CD4-positive, CD25-positive, alpha-beta regulatory T cell (primary cell): ENCODE data around the gene C11orf91. TPM values are rescaled to one million over a fixed set of nuclear protein-coding genes. Genes with fewer than 3 reads are reported as not detected.
"Not testable (repeated sequence)": the region's sequence is repeated elsewhere in the genome, so short reads cannot be mapped to it uniquely, and the experiment has no call there.

Experiments
- ATAC-seq, 2 donors: fragments of 150-1000 bp; cut with Tn5 transposase; one replicate each; pipeline ENCODE4 v1.10.0; 2021; ENCODE audit warnings: low read depth in 2 of 2, moderate number of reproducible peaks in 2 of 2, moderate library complexity in 1 of 2
- DNase-seq, 3 donors: peaks; one replicate each; pipeline versions ENCODE4 v3.0.0 to v3.0.0-alpha.2; 2012 to 2022; ENCODE audit warnings: mixed read lengths in 1 of 3
- H3K27ac ChIP-seq: one replicate; pipeline ENCODE4 v1.7.0; 2013; ENCODE audit warnings: mild to moderate bottlenecking, low read length; ENCODE audit not compliant: insufficient read depth, poor library complexity, severe bottlenecking
- H3K27me3 ChIP-seq: one replicate; pipeline ENCODE4 v1.7.0; 2013; ENCODE audit warnings: low read length; ENCODE audit not compliant: control insufficient read depth, insufficient read depth
- H3K36me3 ChIP-seq: one replicate; pipeline ENCODE4 v1.7.0; 2013; ENCODE audit warnings: mild to moderate bottlenecking, low read length, moderate library complexity; ENCODE audit not compliant: control insufficient read depth, insufficient read depth
- H3K4me1 ChIP-seq: 2 replicates; pipeline ENCODE4 v1.7.0; 2013; ENCODE audit warnings: mild to moderate bottlenecking, low read length; ENCODE audit not compliant: insufficient read depth, control insufficient read depth, poor library complexity, severe bottlenecking
- H3K4me3 ChIP-seq: one replicate; pipeline ENCODE4 v1.7.0; 2013; ENCODE audit warnings: low read depth, mild to moderate bottlenecking, low read length, moderate library complexity
- H3K9me3 ChIP-seq, 2 experiments: 1 replicate in 1 of 2; 2 replicates in 1 of 2; pipeline ENCODE4 v1.7.0; 2013; ENCODE audit warnings: low read length in 2 of 2, mild to moderate bottlenecking in 1 of 2, moderate library complexity in 1 of 2; ENCODE audit not compliant: control insufficient read depth in 2 of 2
- H3K27ac Mint-ChIP-seq, 3 donors: one replicate each; pipeline ENCODE4 v1.8.0; 2020 to 2022; ENCODE audit warnings: mild to moderate bottlenecking in 3 of 3, mixed read lengths in 3 of 3, moderate library complexity in 2 of 3
- H3K27me3 Mint-ChIP-seq: one replicate; pipeline ENCODE4 v1.8.0; 2022; ENCODE audit warnings: mild to moderate bottlenecking, mixed read lengths
- H3K36me3 Mint-ChIP-seq: one replicate; pipeline ENCODE4 v1.8.0; 2020; ENCODE audit warnings: mixed read lengths
- H3K4me1 Mint-ChIP-seq, 4 donors: one replicate each; pipeline ENCODE4 v1.8.0; 2020 to 2022; ENCODE audit warnings: mixed read lengths in 4 of 4, mild to moderate bottlenecking in 1 of 4
- H3K4me3 Mint-ChIP-seq, 4 donors: one replicate each; pipeline ENCODE4 v1.8.0; 2020 to 2022; ENCODE audit warnings: mild to moderate bottlenecking in 4 of 4, mixed read lengths in 4 of 4, moderate library complexity in 3 of 4
- H3K9me3 Mint-ChIP-seq, 7 donors: one replicate each; pipeline ENCODE4 v1.8.0; 2020 to 2022; ENCODE audit warnings: mixed read lengths in 7 of 7, mild to moderate bottlenecking in 3 of 7, moderate library complexity in 2 of 7
- polyA plus RNA-seq, 4 donors: library from polyadenylated mRNA; unstranded; fragments of 300-500 nt; fragmentation: Illumina TruSeq; gene quantifications; one replicate each; pipeline ENCODE4 v1.2.3, GENCODE V29; 2021
- total RNA-seq: library from RNA; stranded (reverse); gene quantifications from one replicate; pipeline ENCODE4 v1.2.3, GENCODE V29; 2022

C11orf91 gene
- total and polyA plus RNA-seq, 5 donors from 2014 or later = not detected

DNA sequence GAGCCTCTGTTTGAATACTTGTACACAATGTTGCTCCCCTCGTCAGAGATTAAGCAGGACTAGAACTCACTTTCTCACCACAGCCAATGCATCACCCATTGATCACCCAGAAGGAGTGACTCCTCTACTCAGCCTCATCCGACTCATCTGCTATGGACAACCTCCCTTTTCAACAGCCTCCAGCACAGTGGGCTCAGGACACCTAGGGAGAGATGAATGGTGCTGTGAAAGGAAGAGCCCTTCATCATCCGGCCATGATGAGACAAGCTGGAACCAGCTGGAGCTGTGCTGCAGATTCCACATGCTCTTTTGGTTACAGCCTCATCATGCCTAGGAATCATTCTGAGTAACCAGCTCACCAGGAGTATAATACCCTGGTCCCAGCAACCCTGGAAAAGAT lies 15.5 kb downstream of the C11orf91 start:
- Mint-ChIP-seq H3K9me3 (peaks cover 0 to 5% (median 0%) of the 10 kb centered on the region in 7 donors), H3K27ac (no peak overlapping the region), H3K36me3 (no peaks in the 10 kb centered on the region), H3K27me3 (peaks cover 24% of the 10 kb centered on the region), H3K4me3 (no peak overlapping the region), H3K4me1 (no peaks in the 10 kb centered on the region)
- no peaks in the 10 kb centered on the region for H3K9me3 ChIP-seq
- no peaks in the 10 kb centered on the region for H3K36me3 ChIP-seq
- DNase-seq (no peak), ATAC-seq (no peak)
- peaks cover 19% of the 10 kb centered on the region for H3K27me3 ChIP-seq
- no peak overlapping the region for H3K27ac ChIP-seq
- H3K4me1 ChIP-seq = no peaks in the 10 kb centered on the region
- no peak overlapping the region for H3K4me3 ChIP-seq

DNA sequence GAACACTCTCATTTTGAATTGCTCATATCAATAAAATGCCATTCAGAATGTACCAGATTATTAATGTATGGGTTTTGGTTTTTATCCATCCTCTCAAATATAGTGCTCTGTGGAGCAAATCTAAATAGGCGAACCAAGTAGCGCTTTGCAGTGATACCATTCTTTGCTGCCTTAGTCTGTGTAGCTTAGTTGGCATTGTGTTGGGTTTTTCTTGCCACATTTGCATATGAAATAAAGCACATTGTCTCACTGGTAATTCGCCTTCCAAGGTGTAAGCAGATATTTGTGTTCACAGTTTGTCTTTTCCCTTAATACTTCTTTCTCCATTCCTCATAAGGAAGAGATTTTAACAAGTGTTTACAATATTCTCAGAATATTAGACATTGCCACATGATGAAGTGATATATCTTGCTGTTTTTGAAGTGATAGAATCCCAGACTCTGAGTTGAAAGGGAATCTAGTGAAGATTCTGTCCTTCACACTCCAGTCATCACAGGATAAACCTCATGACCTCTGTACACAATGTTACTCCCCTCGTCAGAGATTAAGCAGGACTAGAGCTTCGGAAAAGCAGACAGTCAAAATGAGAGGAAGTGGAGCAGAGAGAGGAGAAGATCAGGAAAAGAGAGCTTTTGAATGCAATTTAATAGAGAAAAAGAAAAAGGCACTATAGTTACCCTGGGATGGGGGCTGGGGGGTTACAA lies 16.5 kb downstream of the C11orf91 start:
- Mint-ChIP-seq H3K27ac (no peak overlapping the region), H3K4me3 (no peak overlapping the region), H3K9me3 (peaks cover 0 to 5% (median 0%) of the 10 kb centered on the region in 7 donors), H3K4me1 (no peaks in the 10 kb centered on the region), H3K27me3 (peaks cover 24% of the 10 kb centered on the region), H3K36me3 (no peaks in the 10 kb centered on the region)
- Histone ChIP-seq H3K4me1 (no peaks in the 10 kb centered on the region), H3K9me3 (no peaks in the 10 kb centered on the region), H3K4me3 (no peak overlapping the region), H3K27ac (no peak overlapping the region), H3K36me3 (no peaks in the 10 kb centered on the region), H3K27me3 (peaks cover 21% of the 10 kb centered on the region)
- ATAC-seq (no peak), DNase-seq (no peak)

GRCh38 chr11:33682446-33682845 lies 18.2 kb downstream of the C11orf91 start:
- no peak for DNase-seq
- Histone ChIP-seq H3K27ac (no peak overlapping the region), H3K4me3 (no peak overlapping the region), H3K9me3 (no peaks in the 10 kb centered on the region), H3K27me3 (peaks cover 21% of the 10 kb centered on the region), H3K36me3 (no peaks in the 10 kb centered on the region), H3K4me1 (no peaks in the 10 kb centered on the region)
- Mint-ChIP-seq H3K4me3 (no peak overlapping the region), H3K4me1 (no peaks in the 10 kb centered on the region), H3K27me3 (peaks cover 24% of the 10 kb centered on the region), H3K27ac (no peak overlapping the region), H3K9me3 (peaks cover 0 to 7% (median 5%) of the 10 kb centered on the region in 7 donors), H3K36me3 (no peaks in the 10 kb centered on the region)
- ATAC-seq = no peak

DNA sequence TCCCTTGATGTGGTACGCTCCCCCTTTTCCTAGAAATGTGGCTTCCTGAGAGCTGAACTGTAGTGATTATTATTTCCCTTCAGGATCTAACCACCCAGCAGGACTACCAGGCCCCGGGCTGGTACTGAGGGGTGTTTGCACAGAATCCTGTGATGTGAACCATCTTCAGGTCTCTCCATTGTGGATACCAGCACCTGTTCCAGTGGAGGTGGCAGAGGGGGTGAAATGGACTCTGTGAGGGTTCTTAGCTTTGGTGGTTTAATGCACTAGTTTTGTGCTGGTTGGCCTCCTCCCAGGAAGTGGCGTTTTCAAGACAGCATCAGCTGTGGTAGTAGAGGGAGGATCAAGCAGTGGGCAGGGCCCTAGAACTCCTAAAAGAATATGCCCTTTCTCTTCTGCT lies 18.6 kb downstream of the C11orf91 start:
- Histone ChIP-seq H3K27ac (no peak overlapping the region), H3K9me3 (no peaks in the 10 kb centered on the region), H3K27me3 (peaks cover 21% of the 10 kb centered on the region), H3K4me1 (no peaks in the 10 kb centered on the region), H3K4me3 (no peak overlapping the region), H3K36me3 (no peaks in the 10 kb centered on the region)
- H3K36me3 Mint-ChIP-seq = no peaks in the 10 kb centered on the region
- DNase-seq (peak in 1 of 3 donors; percentile 22), ATAC-seq (no peak)
- peaks cover 0 to 11% (median 5%) of the 10 kb centered on the region in 7 donors for H3K9me3 Mint-ChIP-seq
- H3K4me1 Mint-ChIP-seq = no peaks in the 10 kb centered on the region
- no peak overlapping the region for H3K27ac Mint-ChIP-seq
- H3K4me3 Mint-ChIP-seq = no peak overlapping the region
- H3K27me3 Mint-ChIP-seq = peaks cover 24% of the 10 kb centered on the region

DNA sequence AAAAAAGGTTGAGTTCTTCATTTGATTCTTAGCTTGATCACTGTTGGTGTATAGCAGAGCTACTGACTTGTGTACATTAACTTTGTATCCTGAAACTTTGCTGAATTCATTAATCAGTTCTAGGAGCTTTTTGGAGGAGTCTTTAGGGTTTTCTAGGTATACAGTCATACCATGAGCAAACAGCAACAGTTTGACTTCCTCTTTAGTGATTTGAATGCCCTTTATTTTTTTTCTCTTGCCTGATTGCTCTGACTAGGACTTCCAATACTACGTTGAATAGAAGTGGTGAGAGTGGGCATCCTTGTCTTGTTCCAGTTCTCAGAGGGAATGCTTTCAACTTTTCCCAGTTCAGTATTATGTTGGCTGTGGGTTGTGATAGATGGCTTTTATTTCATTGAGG lies 22.0 kb downstream of the C11orf91 start:
- not testable (repeated sequence) for H3K4me3 ChIP-seq, H3K36me3 Mint-ChIP-seq, DNase-seq, H3K9me3 ChIP-seq, H3K27ac ChIP-seq, H3K4me1 ChIP-seq, H3K36me3 ChIP-seq, H3K4me1 Mint-ChIP-seq, ATAC-seq, H3K27ac Mint-ChIP-seq, H3K4me3 Mint-ChIP-seq
- Mint-ChIP-seq H3K9me3 (peaks cover 0 to 11% (median 4%) of the 10 kb centered on the region in 7 donors), H3K27me3 (peaks cover 18% of the 10 kb centered on the region)
- peaks cover 11% of the 10 kb centered on the region for H3K27me3 ChIP-seq

GRCh38 chr11:33674035-33674814 lies 26.4 kb downstream of the C11orf91 start:
- Histone ChIP-seq H3K36me3 (no peaks in the 10 kb centered on the region), H3K9me3 (no peaks in the 10 kb centered on the region), H3K27ac (no peak overlapping the region), H3K27me3 (no peaks in the 10 kb centered on the region), H3K4me1 (no peaks in the 10 kb centered on the region), H3K4me3 (no peak overlapping the region)
- ATAC-seq (no peak), DNase-seq (no peak)
- H3K27ac Mint-ChIP-seq = no peak overlapping the region
- no peaks in the 10 kb centered on the region for H3K27me3 Mint-ChIP-seq
- peaks cover 0 to 11% (median 3%) of the 10 kb centered on the region in 7 donors for H3K9me3 Mint-ChIP-seq
- H3K36me3 Mint-ChIP-seq = no peaks in the 10 kb centered on the region
- no peaks in the 10 kb centered on the region for H3K4me1 Mint-ChIP-seq
- H3K4me3 Mint-ChIP-seq = no peak overlapping the region

DNA sequence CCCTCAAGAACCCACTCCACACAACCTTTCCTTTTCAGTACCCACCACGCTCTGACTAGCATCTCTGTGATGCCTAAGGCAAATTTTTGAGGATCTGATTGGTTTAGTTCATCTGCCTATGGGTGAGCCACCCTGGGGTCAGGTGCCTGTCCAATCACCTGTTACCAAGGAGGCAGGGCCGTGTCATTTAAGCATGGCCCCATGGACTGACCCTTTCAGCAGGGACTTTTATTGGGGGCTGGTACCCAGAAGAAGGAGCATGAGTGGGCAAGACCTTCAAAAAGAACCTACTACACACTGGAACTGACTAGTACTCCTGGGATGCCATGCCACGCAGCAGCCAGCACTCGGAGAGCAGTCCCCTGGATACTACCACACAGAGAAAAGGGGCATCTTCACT lies 28.4 kb downstream of the C11orf91 start:
- DNase-seq (no peak), ATAC-seq (no peak)
- no peaks in the 10 kb centered on the region for H3K9me3 ChIP-seq
- Mint-ChIP-seq H3K9me3 (peaks cover 0 to 3% (median 0%) of the 10 kb centered on the region in 7 donors), H3K4me1 (no peaks in the 10 kb centered on the region), H3K27me3 (peaks cover 9% of the 10 kb centered on the region), H3K27ac (peak overlapping the region in 1 of 3 donors; percentile 49), H3K4me3 (no peak overlapping the region), H3K36me3 (no peaks in the 10 kb centered on the region)
- no peaks in the 10 kb centered on the region for H3K27me3 ChIP-seq
- H3K4me1 ChIP-seq = no peaks in the 10 kb centered on the region
- no peaks in the 10 kb centered on the region for H3K36me3 ChIP-seq
- no peak overlapping the region for H3K4me3 ChIP-seq
- H3K27ac ChIP-seq = no peak overlapping the region
